Kidney (tissue), 14 donors: Measurements from ENCODE around the gene TUBB4A. TPM values are rescaled to one million over a fixed set of nuclear protein-coding genes. Genes with fewer than 3 reads are reported as not detected.

Source experiments
- DNase-seq, 5 donors: peaks; one replicate each; pipeline ENCODE4 v3.0.0-alpha.2; 2013 to 2020
- FAIRE-seq: peaks from 2 replicates; lab custom pipeline; 2012; peaks lifted over from hg19 to GRCh38; lab: Jason Lieb, UNC
- H3K27ac ChIP-seq, 2 donors: one replicate each; pipeline ENCODE4 v1.7.0; 2013; ENCODE audit warnings: low read depth in 2 of 2, low read length in 2 of 2, inconsistent platforms in 1 of 2
- H3K27me3 ChIP-seq: one replicate; pipeline ENCODE4 v1.7.1; 2013; ENCODE audit warnings: low read length, inconsistent platforms; ENCODE audit not compliant: control insufficient read depth, insufficient read depth
- H3K36me3 ChIP-seq, 3 donors: one replicate each; pipeline versions ENCODE4 v1.7.0 to v1.7.1; 2013; ENCODE audit warnings: low read length in 3 of 3, control low read depth in 1 of 3, inconsistent platforms in 1 of 3; ENCODE audit not compliant: insufficient read depth in 3 of 3, control insufficient read depth in 2 of 3
- H3K4me1 ChIP-seq, 3 donors: one replicate each; pipeline versions ENCODE4 v1.7.0 to v1.7.1; 2013; ENCODE audit warnings: low read length in 3 of 3, inconsistent platforms in 1 of 3, low read depth in 1 of 3; ENCODE audit not compliant: control insufficient read depth in 2 of 3, insufficient read depth in 2 of 3
- H3K4me3 ChIP-seq, 3 donors: one replicate each; pipeline versions ENCODE4 v1.7.0 to v1.8.1; 2013; ENCODE audit warnings: low read length in 3 of 3, control low read depth in 1 of 3, inconsistent platforms in 1 of 3
- H3K9ac ChIP-seq, 3 donors: one replicate each; pipeline versions ENCODE4 v1.7.0 to v1.7.1; 2013; ENCODE audit warnings: low read length in 3 of 3, control low read depth in 1 of 3, inconsistent platforms in 1 of 3
- H3K9me3 ChIP-seq, 3 donors: one replicate each; pipeline versions ENCODE4 v1.7.0 to v1.7.1; 2013; ENCODE audit warnings: low read length in 3 of 3, control low read depth in 1 of 3, inconsistent platforms in 1 of 3; ENCODE audit not compliant: control insufficient read depth in 2 of 3, insufficient read depth in 1 of 3
- CTCF ChIP-seq: IDR thresholded peaks from 3 replicates; pipeline ENCODE4 v1.5.1; 2012; ENCODE audit warnings: mild to moderate bottlenecking, moderate library complexity, borderline replicate concordance; ENCODE audit not compliant: insufficient read depth; ENCODE audit errors: extremely low read depth
- intact Hi-C: fragments of 100-400 bp; cut with DNase I; formaldehyde crosslinking; loops from one replicate; pipeline ENCODE4 v1.11.1; 2022
- polyA plus RNA-seq: library from polyadenylated mRNA; stranded (reverse); fragments of 350-450 nt; fragmentation: Illumina TruSeq; extraction: RNeasy Lipid Tissue Mini Kit (QIAGEN cat#74804); gene quantifications from one replicate; pipeline ENCODE4 v1.2.3, GENCODE V29; 2014; ENCODE audit warnings: low read depth, low replicate concordance; ENCODE audit not compliant: insufficient read depth
- total RNA-seq: library from RNA; stranded (reverse); fragmentation: NEBNext Ultra II Directional; extraction: Animal tissue kit (Norgen Biotek cat#: 25700); gene quantifications from one replicate; pipeline ENCODE4 v1.2.1, GENCODE V29; 2021
- donor health status: control.
- donor health status: control.
- donor health status: control.
- donor health status: control.
- donor health status: control.
- donor health status: DM: yes; HTN: yes; CAD: no.
- donor health status: Normal renal cell carcinoma (clear cell type).

Gene TUBB4A
- total and polyA plus RNA-seq, 2 donors from 2014 or later = 4.4 to 11.3 TPM

DNA sequence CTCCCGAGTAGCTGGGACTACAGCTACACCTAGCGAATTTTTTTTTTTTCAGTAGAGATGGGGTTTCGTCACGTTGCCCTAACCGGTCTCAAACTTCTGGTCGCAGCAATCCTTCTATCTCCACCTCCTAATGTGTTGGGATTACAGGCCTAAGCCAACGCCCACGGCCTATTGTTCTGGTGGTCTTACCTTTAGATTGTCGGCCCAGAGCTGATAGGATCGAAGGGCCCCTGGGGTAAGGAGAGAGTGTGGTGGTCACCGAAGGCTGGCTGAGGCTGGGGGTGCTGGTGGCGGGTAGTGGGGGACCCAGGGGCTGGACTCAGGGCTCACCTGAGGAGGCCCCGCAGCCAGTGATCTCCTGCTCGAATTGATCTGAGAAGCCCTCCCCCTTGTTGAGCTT lies 31.0 kb downstream of the TUBB4A start:
- no peak for FAIRE-seq
- peaks cover 0 to 3% (median 0%) of the 10 kb centered on the region in 3 donors for H3K4me1 ChIP-seq
- H3K36me3 ChIP-seq = peaks cover 0 to 8% (median 5%) of the 10 kb centered on the region in 3 donors

GRCh38 chr19:6470173-6470572 lies 31.9 kb downstream of the TUBB4A start:
- H3K9ac ChIP-seq = no peak overlapping the region
- H3K4me3 ChIP-seq = no peak overlapping the region
- H3K36me3 ChIP-seq = peaks cover 0 to 8% (median 5%) of the 10 kb centered on the region in 3 donors
- no peaks in the 10 kb centered on the region for H3K9me3 ChIP-seq
- intact Hi-C loops = no loop called here
- H3K4me1 ChIP-seq = peaks cover 0 to 4% (median 0%) of the 10 kb centered on the region in 3 donors
- H3K27ac ChIP-seq = no peak overlapping the region
- no peak for FAIRE-seq
- DNase-seq = no peak
- no peak for TF ChIP-seq CTCF
- no peaks in the 10 kb centered on the region for H3K27me3 ChIP-seq

More for the DNA sequence above, 31.0 kb downstream of the TUBB4A start:
- Histone ChIP-seq H3K9ac (no peak overlapping the region), H3K4me3 (no peak overlapping the region), H3K27me3 (peaks cover 2% of the 10 kb centered on the region), H3K27ac (no peak overlapping the region), H3K9me3 (no peaks in the 10 kb centered on the region)
- intact Hi-C loops = no loop called here
- DNase-seq = no peak
- no peak for TF ChIP-seq CTCF

DNA sequence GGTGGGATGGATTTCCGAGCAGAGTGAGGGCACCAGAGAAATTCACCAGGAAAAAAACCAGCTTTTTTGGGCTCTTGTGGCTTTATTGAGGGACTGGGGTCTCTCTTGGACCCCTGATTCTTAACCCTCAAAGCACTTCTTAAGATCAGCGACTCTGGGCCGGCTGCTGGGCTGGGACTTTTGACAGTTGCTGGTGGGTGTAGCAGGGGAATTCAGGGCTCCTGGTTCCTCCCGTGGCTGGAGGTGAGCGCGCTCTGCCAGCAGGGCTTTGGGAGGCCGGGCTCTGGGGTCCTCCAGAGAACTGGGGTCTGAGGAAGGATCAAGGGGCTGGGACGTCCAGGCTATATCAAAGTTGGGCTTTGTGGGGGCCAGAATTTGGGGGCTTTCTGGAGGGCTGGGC lies 34.7 kb downstream of the TUBB4A start:
- DNase-seq (no peak), FAIRE-seq (no peak)
- Histone ChIP-seq H3K36me3 (peaks cover 0 to 8% (median 5%) of the 10 kb centered on the region in 3 donors), H3K9me3 (no peaks in the 10 kb centered on the region), H3K4me1 (peaks cover 0 to 4% (median 0%) of the 10 kb centered on the region in 3 donors), H3K27ac (no peak overlapping the region), H3K27me3 (no peaks in the 10 kb centered on the region), H3K4me3 (no peak overlapping the region), H3K9ac (no peak overlapping the region)
- no peak for TF ChIP-seq CTCF
- intact Hi-C loops = no loop called here
